ENCODE data around the gene LGALS3BP. TPM values are rescaled to one million over a fixed set of nuclear protein-coding genes. Genes with fewer than 3 reads are reported as not detected.

Gene LGALS3BP
- total RNA-seq, 1 experiment from 2014 or later, result 747 TPM

GRCh38 chr17:79027274-79027924 is 47.7 kb upstream of the LGALS3BP start:
- no TSS peak for BruUV-seq (replicated peaks)
- CTCF ChIA-PET, result interaction anchor here (0.6 to 2.2 kb wide), 5 partner anchors 9 to 18 kb away, joined by 4 to 19 read pairs (median 6); no protein-coding TSS in a partner anchor
- Mint-ChIP-seq H3K27me3 (ENCODE audit: unreplicated experiment) (peaks cover 22% of the 10 kb centered on the region), H3K4me3 (ENCODE audit: low read depth, unreplicated experiment) (no peak overlapping the region), H3K36me3 (ENCODE audit: insufficient read depth, unreplicated experiment) (peaks cover 25% of the 10 kb centered on the region), H3K9me3 (ENCODE audit: low read depth, unreplicated experiment) (no peaks in the 10 kb centered on the region), H3K4me1 (ENCODE audit: low read depth, unreplicated experiment) (peaks cover 23% of the 10 kb centered on the region), H3K27ac (ENCODE audit: unreplicated experiment) (no peak overlapping the region)
- TF ChIP-seq, protein P1, sequence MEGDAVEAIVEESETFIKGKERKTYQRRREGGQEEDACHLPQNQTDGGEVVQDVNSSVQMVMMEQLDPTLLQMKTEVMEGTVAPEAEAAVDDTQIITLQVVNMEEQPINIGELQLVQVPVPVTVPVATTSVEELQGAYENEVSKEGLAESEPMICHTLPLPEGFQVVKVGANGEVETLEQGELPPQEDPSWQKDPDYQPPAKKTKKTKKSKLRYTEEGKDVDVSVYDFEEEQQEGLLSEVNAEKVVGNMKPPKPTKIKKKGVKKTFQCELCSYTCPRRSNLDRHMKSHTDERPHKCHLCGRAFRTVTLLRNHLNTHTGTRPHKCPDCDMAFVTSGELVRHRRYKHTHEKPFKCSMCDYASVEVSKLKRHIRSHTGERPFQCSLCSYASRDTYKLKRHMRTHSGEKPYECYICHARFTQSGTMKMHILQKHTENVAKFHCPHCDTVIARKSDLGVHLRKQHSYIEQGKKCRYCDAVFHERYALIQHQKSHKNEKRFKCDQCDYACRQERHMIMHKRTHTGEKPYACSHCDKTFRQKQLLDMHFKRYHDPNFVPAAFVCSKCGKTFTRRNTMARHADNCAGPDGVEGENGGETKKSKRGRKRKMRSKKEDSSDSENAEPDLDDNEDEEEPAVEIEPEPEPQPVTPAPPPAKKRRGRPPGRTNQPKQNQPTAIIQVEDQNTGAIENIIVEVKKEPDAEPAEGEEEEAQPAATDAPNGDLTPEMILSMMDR (IDR thresholded peaks at IDR 0.05; ENCODE audit: unreplicated experiment), result no peak
- intact Hi-C loops (cut with micrococcal nuclease; ENCODE audit: unreplicated experiment), result no loop called here
- DNase-seq, result no peak

DNA sequence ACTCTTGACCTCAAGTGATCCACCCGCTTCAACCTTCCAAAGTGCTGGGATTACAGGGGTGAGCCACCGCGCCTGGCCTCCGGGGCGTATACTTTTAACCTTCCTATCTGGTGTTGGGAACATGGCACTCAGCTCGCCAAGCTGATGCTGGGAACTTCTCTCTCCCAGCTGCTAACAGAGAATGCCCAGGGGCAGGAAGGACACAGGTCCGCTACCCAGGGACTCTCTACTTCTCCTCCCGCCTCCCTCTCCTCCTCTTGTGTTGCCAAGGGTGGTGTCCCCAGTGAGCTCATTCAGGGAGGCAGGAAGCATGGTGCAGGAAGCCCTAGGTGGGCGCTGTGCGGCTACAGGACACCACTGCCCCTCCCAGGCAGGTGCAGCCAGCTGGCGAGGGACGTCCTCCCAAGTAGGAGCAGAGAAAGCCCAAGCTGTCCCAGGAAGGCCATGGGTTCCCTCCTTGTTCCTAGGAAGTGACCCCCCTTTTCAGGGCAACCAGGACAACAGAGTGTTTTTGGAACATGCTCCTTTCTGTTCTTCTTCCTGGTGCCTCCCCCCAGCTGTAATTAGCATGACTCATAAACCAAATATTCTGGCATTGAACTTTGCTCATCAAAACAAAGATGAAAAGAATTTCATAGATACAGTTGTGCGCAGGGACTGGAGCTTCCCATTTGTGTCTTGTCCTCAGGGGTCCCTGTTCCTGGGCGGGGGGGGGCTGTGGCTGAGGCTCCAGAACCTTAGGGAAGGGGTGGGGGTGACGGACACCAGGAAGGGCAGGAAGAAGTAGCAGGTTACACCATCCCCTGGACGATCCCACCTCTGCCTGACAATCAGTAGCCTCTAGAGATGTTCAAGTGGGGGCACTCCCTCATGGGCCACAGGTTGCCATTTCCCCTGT is 46.9 kb upstream of the LGALS3BP start:
- Mint-ChIP-seq H3K4me1 (ENCODE audit: low read depth, unreplicated experiment) (peaks cover 18% of the 10 kb centered on the region), H3K4me3 (ENCODE audit: low read depth, unreplicated experiment) (peak overlapping the region; percentile 42), H3K27me3 (ENCODE audit: unreplicated experiment) (peaks cover 14% of the 10 kb centered on the region), H3K27ac (ENCODE audit: unreplicated experiment) (peak overlapping the region; percentile 53), H3K9me3 (ENCODE audit: low read depth, unreplicated experiment) (no peaks in the 10 kb centered on the region), H3K36me3 (ENCODE audit: insufficient read depth, unreplicated experiment) (peaks cover 25% of the 10 kb centered on the region)
- TF ChIP-seq, protein P1 (IDR thresholded peaks at IDR 0.05; ENCODE audit: unreplicated experiment), result no peak
- peak; percentile 47 for DNase-seq
- CTCF ChIA-PET, result interaction anchor here (0.6 to 2.2 kb wide), 9 partner anchors 10 to 362 kb away, joined by 3 to 19 read pairs (median 4); no protein-coding TSS in a partner anchor
- BruUV-seq (replicated peaks), result no TSS peak
- intact Hi-C loops (cut with micrococcal nuclease; ENCODE audit: unreplicated experiment), result no loop called here

DNA sequence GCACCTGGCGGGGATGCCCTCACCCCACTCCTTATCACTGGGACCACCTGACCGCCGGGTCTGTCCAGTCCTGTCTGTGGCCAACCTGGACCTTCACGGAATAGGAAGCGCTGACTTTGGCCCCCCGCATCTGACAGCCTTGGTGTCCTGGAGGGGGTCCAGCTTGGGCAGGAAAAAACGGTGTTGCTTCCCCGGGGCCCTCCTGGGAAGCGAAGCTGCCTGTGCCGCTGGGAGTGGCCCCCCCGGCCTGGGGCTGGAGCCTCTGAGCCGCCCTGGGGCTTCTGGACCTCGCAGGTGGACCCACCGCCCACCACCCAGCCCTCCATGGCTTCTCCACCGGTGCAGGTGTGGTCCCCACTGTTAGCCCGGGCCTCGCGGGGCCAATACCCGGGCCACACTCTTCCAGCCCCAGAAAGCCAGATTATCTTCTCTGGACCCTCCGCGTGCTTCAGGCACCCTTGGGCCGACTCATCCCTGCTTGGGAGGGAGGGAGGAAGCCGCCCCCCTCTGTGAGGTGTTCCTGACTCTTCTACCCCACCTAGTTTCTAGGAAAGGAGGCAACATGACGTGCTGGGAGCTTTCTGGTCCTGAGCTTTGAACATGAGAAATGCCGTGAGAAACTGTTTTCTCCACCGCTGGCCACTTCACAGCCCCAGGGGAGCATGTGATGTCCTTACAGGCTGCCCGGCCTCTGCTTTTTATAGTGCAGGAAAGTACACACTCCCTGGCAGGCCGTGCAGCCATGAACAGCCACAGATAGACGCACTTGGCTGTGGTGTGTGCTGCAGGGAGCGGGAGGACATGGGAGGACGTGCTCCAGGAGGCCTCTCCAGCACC is 45.4 kb upstream of the LGALS3BP start:
- no peak for DNase-seq
- TF ChIP-seq, protein P1 (IDR thresholded peaks at IDR 0.05; ENCODE audit: unreplicated experiment), result no peak
- CTCF ChIA-PET, result interaction anchor here (2.0 to 2.2 kb wide), 2 partner anchors 11 to 21 kb away, joined by 6 to 19 read pairs; no protein-coding TSS in a partner anchor
- no TSS peak for BruUV-seq (replicated peaks)
- Mint-ChIP-seq H3K27me3 (ENCODE audit: unreplicated experiment) (peaks cover 10% of the 10 kb centered on the region), H3K4me1 (ENCODE audit: low read depth, unreplicated experiment) (peaks cover 17% of the 10 kb centered on the region), H3K9me3 (ENCODE audit: low read depth, unreplicated experiment) (no peaks in the 10 kb centered on the region), H3K36me3 (ENCODE audit: insufficient read depth, unreplicated experiment) (peaks cover 25% of the 10 kb centered on the region), H3K27ac (ENCODE audit: unreplicated experiment) (no peak overlapping the region), H3K4me3 (ENCODE audit: low read depth, unreplicated experiment) (peak overlapping the region; percentile 77)
- intact Hi-C loops (cut with micrococcal nuclease; ENCODE audit: unreplicated experiment), result no loop called here
